CD4-positive, alpha-beta T cell treated with Interleukin-15 for 1 hour (primary cell): ENCODE measurements around the gene SUFU.
"Not testable (repeated sequence)": the region's sequence is repeated elsewhere in the genome, so short reads cannot be mapped to it uniquely, and the experiment has no call there.

Experiments used
- DNase-seq: peaks from one replicate; pipeline ENCODE4 v3.0.0-alpha.2; 2020

Gene SUFU

GRCh38 chr10:102503264-102504178, at the start of gene SUFU:
Gene SUFU, plus strand, starts transcription at chr10:102503972. Its CDS starts 181 bp downstream, at chr10:102504153.
- DNase-seq, result peak; percentile 99

GRCh38 chr10:102454662-102455487, 48.9 kb upstream of the SUFU start:
- DNase-seq, result not testable (repeated sequence)

GRCh38 chr10:102455893-102456471, 47.8 kb upstream of the SUFU start:
- DNase-seq, result no peak

GRCh38 chr10:102457591-102458150, 46.1 kb upstream of the SUFU start:
- no peak for DNase-seq

GRCh38 chr10:102458656-102459055, 45.1 kb upstream of the SUFU start:
- DNase-seq, result no peak

GRCh38 chr10:102460836-102461186, 43.0 kb upstream of the SUFU start:
- no peak for DNase-seq

GRCh38 chr10:102461187-102462054, 42.4 kb upstream of the SUFU start:
- DNase-seq, result peak; percentile 93

GRCh38 chr10:102462512-102463054, 41.2 kb upstream of the SUFU start:
- DNase-seq, result no peak

GRCh38 chr10:102463983-102464382, 39.8 kb upstream of the SUFU start:
- no peak for DNase-seq

GRCh38 chr10:102465466-102465865, 38.3 kb upstream of the SUFU start:
- no peak for DNase-seq

GRCh38 chr10:102467318-102467717, 36.5 kb upstream of the SUFU start:
- no peak for DNase-seq

GRCh38 chr10:102467971-102468438, 35.8 kb upstream of the SUFU start:
- peak; percentile 25 for DNase-seq

GRCh38 chr10:102468683-102469082, 35.1 kb upstream of the SUFU start:
- DNase-seq, result no peak

GRCh38 chr10:102470579-102471546, 32.9 kb upstream of the SUFU start:
- DNase-seq, result no peak

- no peak for DNase-seq
These were observed 30.1 kb upstream of the SUFU start for GRCh38 chr10:102473445-102474331.

- DNase-seq, result no peak
These were observed 28.2 kb upstream of the SUFU start for GRCh38 chr10:102475451-102476040.

- no peak for DNase-seq
These were observed 27.2 kb upstream of the SUFU start for GRCh38 chr10:102476466-102477141.

GRCh38 chr10:102479651-102480050, 24.1 kb upstream of the SUFU start:
- no peak for DNase-seq
